GM23338 (cell line): ENCODE data around the gene ALB. TPM values are rescaled to one million over a fixed set of nuclear protein-coding genes. Genes with fewer than 3 reads are reported as not detected.

Experiments used
- ATAC-seq: fragments of 200-7000 bp; cut with Tn5 transposase; 3 replicates; pipeline ENCODE4 v1.9.1; 2020
- DNase-seq: peaks from one replicate; pipeline ENCODE4 v3.0.0-alpha.2; 2015; ENCODE audit warnings: low spot score
- H2AFZ ChIP-seq: fragments of 200-600 bp; sonication (generic); 2 replicates; pipeline ENCODE4 v1.8.0; 2016; ENCODE audit warnings: antibody characterized with exemption, mild to moderate bottlenecking, moderate library complexity
- H3F3A ChIP-seq: fragments of 200-600 bp; sonication (generic); replicated peaks from 2 replicates; pipeline ENCODE4 v1.8.0; 2017; ENCODE audit warnings: antibody characterized with exemption, mixed run types, low read depth
- H3K27ac ChIP-seq: fragments of 200-600 bp; sonication (generic); 2 replicates; pipeline ENCODE4 v1.6.1; 2016; ENCODE audit warnings: low read depth
- H3K27me3 ChIP-seq: fragments of 200-600 bp; sonication (generic); 2 replicates; pipeline ENCODE4 v1.8.0; 2016; ENCODE audit warnings: mild to moderate bottlenecking, mixed run types, moderate library complexity; ENCODE audit not compliant: insufficient read depth
- H3K36me3 ChIP-seq: fragments of 200-600 bp; sonication (generic); 2 replicates; pipeline ENCODE4 v1.8.0; 2016; ENCODE audit warnings: mild to moderate bottlenecking; ENCODE audit not compliant: insufficient read depth
- H3K4me1 ChIP-seq: fragments of 200-600 bp; sonication (generic); 2 replicates; pipeline ENCODE4 v1.8.0; 2016; ENCODE audit warnings: mild to moderate bottlenecking, moderate library complexity; ENCODE audit not compliant: insufficient read depth
- H3K4me2 ChIP-seq: fragments of 200-600 bp; sonication (generic); 2 replicates; pipeline ENCODE4 v1.7.1; 2017; ENCODE audit warnings: mixed run types
- H3K4me3 ChIP-seq: fragments of 200-600 bp; sonication (generic); 2 replicates; pipeline ENCODE4 v1.6.1; 2016; ENCODE audit warnings: mixed run types
- H3K79me2 ChIP-seq: fragments of 200-600 bp; sonication (generic); replicated peaks from 2 replicates; pipeline ENCODE4 v1.8.0; 2017; ENCODE audit warnings: mild to moderate bottlenecking; ENCODE audit not compliant: insufficient read depth
- H3K9me2 ChIP-seq: fragments of 200-600 bp; sonication (generic); 2 replicates; pipeline ENCODE4 v1.8.0; 2017; ENCODE audit not compliant: insufficient read depth
- H4K20me1 ChIP-seq: fragments of 200-600 bp; sonication (generic); replicated peaks from 2 replicates; pipeline ENCODE4 v1.8.0; 2017; ENCODE audit warnings: mild to moderate bottlenecking; ENCODE audit not compliant: insufficient read depth
- H3K27ac Mint-ChIP-seq: 2 replicates; pipeline ENCODE4 v1.8.0; 2020; ENCODE audit warnings: inconsistent platforms, mild to moderate bottlenecking, moderate library complexity, mixed read lengths
- H3K27me3 Mint-ChIP-seq: 3 replicates; pipeline ENCODE4 v1.8.0; 2022; ENCODE audit warnings: low read depth, mild to moderate bottlenecking, moderate library complexity, mixed read lengths, inconsistent platforms; ENCODE audit not compliant: insufficient read depth, poor library complexity
- H3K36me3 Mint-ChIP-seq: 3 replicates; pipeline ENCODE4 v1.8.0; 2021; ENCODE audit warnings: low read depth, mild to moderate bottlenecking, inconsistent platforms, moderate library complexity, mixed read lengths
- H3K4me1 Mint-ChIP-seq: 3 replicates; pipeline ENCODE4 v1.8.0; 2020; ENCODE audit warnings: mild to moderate bottlenecking, inconsistent platforms, mixed read lengths
- H3K4me3 Mint-ChIP-seq: 3 replicates; pipeline ENCODE4 v1.8.0; 2021; ENCODE audit warnings: moderate library complexity, mild to moderate bottlenecking, inconsistent platforms, mixed read lengths
- H3K9me3 Mint-ChIP-seq: 3 replicates; pipeline ENCODE4 v1.8.0; 2020; ENCODE audit warnings: moderate library complexity, mild to moderate bottlenecking, inconsistent platforms, mixed read lengths
- CREB1 ChIP-seq: fragments of 250-450 bp; sonication (Bioruptor Pico); IDR thresholded peaks from 2 replicates; pipeline ENCODE4 v1.5.0; 2020; ENCODE audit warnings: low read depth, mild to moderate bottlenecking, moderate library complexity
- ETS1 ChIP-seq: IDR thresholded peaks from 2 replicates; pipeline ENCODE4 v1.6.1; 2016; ENCODE audit warnings: antibody characterized with exemption
- EZH2 ChIP-seq: fragments of 200-600 bp; sonication (generic); IDR thresholded peaks from one replicate; pipeline ENCODE4 v1.8.0; 2017; ENCODE audit warnings: antibody characterized with exemption, mild to moderate bottlenecking, low read depth; ENCODE audit not compliant: unreplicated experiment
- EZH2phosphoT487 ChIP-seq: fragments of 200-600 bp; sonication (generic); IDR thresholded peaks from one replicate; pipeline ENCODE4 v1.8.1; 2018; ENCODE audit warnings: antibody characterized with exemption; ENCODE audit not compliant: unreplicated experiment
- JUNB ChIP-seq: IDR thresholded peaks from one replicate; pipeline ENCODE4 v1.6.1; 2016; ENCODE audit warnings: antibody characterized with exemption; ENCODE audit not compliant: unreplicated experiment
- NANOG ChIP-seq: IDR thresholded peaks from 2 replicates; pipeline ENCODE4 v1.6.1; 2016; ENCODE audit warnings: antibody characterized with exemption, borderline replicate concordance
- POLR2AphosphoS5 ChIP-seq: IDR thresholded peaks from 2 replicates; pipeline ENCODE4 v1.6.1; 2016; ENCODE audit warnings: antibody characterized with exemption, low read depth
- STAT1 ChIP-seq: IDR thresholded peaks from one replicate; pipeline ENCODE4 v1.6.1; 2016; ENCODE audit warnings: antibody characterized with exemption; ENCODE audit not compliant: unreplicated experiment
- ZNF114 ChIP-seq: fragments of 250-450 bp; sonication (Bioruptor Pico); IDR thresholded peaks from 2 replicates; pipeline ENCODE4 v1.5.0; 2020; ENCODE audit warnings: mild to moderate bottlenecking, moderate library complexity
- ZNF331 ChIP-seq: fragments of 250-450 bp; sonication (Bioruptor Pico); IDR thresholded peaks from 2 replicates; pipeline ENCODE4 v1.5.0; 2020; ENCODE audit warnings: low read depth, mild to moderate bottlenecking, moderate library complexity
- polyA plus RNA-seq: library from polyadenylated mRNA; unstranded; fragments of >200 nt; fragmentation: Nextera tagmentation; extraction: Ambion mirVana; gene quantifications from 2 replicates; pipeline ENCODE4 v1.2.1, GENCODE V29; 2016
- total RNA-seq: library from RNA; depleted of rRNA; stranded (reverse); fragments of >200 nt; shearing (Covaris generic); gene quantifications from 2 replicates; pipeline ENCODE4 v1.2.3, GENCODE V29; 2014
- TF ChIP-seq, protein P1 (sequence below): fragments of 250-450 bp; sonication (Bioruptor Pico); IDR thresholded peaks from 2 replicates; pipeline ENCODE4 v1.5.0; 2020; ENCODE audit warnings: mild to moderate bottlenecking, moderate library complexity
- TF ChIP-seq, protein P2 (sequence below): IDR thresholded peaks from one replicate; pipeline ENCODE4 v1.6.1; 2018; ENCODE audit warnings: antibody characterized with exemption; ENCODE audit not compliant: unreplicated experiment

ALB gene
- total and polyA plus RNA-seq, 2 experiments from 2014 or later = not detected

DNA sequence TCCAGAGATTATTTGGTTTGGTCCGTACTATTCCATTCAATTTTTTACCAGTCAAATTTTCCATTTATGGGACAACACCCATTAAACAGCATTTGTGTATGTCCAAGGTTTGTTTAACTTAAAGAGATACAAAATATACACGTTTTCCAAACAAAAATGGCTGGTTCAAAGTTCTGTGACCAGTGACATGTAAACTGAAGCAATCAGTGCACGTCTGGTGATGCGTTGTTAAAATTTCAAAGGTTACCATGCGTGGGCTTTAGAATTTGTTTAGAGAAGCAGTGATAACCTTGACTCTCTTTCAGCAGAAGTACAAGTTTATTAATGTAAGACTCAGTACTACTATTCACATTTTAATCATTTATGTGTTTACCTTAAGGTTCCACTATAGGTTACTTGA lies 25.2 kb upstream of the ALB start (continued):
- TF ChIP-seq, protein P1, sequence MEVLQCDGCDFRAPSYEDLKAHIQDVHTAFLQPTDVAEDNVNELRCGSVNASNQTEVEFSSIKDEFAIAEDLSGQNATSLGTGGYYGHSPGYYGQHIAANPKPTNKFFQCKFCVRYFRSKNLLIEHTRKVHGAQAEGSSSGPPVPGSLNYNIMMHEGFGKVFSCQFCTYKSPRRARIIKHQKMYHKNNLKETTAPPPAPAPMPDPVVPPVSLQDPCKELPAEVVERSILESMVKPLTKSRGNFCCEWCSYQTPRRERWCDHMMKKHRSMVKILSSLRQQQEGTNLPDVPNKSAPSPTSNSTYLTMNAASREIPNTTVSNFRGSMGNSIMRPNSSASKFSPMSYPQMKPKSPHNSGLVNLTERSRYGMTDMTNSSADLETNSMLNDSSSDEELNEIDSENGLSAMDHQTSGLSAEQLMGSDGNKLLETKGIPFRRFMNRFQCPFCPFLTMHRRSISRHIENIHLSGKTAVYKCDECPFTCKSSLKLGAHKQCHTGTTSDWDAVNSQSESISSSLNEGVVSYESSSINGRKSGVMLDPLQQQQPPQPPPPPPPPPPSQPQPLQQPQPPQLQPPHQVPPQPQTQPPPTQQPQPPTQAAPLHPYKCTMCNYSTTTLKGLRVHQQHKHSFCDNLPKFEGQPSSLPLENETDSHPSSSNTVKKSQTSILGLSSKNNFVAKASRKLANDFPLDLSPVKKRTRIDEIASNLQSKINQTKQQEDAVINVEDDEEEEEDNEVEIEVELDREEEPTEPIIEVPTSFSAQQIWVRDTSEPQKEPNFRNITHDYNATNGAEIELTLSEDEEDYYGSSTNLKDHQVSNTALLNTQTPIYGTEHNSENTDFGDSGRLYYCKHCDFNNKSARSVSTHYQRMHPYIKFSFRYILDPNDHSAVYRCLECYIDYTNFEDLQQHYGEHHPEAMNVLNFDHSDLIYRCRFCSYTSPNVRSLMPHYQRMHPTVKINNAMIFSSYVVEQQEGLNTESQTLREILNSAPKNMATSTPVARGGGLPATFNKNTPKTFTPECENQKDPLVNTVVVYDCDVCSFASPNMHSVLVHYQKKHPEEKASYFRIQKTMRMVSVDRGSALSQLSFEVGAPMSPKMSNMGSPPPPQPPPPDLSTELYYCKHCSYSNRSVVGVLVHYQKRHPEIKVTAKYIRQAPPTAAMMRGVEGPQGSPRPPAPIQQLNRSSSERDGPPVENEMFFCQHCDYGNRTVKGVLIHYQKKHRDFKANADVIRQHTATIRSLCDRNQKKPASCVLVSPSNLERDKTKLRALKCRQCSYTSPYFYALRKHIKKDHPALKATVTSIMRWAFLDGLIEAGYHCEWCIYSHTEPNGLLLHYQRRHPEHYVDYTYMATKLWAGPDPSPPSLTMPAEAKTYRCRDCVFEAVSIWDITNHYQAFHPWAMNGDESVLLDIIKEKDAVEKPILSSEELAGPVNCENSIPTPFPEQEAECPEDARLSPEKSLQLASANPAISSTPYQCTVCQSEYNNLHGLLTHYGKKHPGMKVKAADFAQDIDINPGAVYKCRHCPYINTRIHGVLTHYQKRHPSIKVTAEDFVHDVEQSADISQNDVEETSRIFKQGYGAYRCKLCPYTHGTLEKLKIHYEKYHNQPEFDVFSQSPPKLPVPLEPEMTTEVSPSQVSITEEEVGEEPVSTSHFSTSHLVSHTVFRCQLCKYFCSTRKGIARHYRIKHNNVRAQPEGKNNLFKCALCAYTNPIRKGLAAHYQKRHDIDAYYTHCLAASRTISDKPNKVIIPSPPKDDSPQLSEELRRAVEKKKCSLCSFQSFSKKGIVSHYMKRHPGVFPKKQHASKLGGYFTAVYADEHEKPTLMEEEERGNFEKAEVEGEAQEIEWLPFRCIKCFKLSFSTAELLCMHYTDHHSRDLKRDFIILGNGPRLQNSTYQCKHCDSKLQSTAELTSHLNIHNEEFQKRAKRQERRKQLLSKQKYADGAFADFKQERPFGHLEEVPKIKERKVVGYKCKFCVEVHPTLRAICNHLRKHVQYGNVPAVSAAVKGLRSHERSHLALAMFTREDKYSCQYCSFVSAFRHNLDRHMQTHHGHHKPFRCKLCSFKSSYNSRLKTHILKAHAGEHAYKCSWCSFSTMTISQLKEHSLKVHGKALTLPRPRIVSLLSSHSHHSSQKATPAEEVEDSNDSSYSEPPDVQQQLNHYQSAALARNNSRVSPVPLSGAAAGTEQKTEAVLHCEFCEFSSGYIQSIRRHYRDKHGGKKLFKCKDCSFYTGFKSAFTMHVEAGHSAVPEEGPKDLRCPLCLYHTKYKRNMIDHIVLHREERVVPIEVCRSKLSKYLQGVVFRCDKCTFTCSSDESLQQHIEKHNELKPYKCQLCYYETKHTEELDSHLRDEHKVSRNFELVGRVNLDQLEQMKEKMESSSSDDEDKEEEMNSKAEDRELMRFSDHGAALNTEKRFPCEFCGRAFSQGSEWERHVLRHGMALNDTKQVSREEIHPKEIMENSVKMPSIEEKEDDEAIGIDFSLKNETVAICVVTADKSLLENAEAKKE (CRISPR knock-in tag) = no peak
- TF ChIP-seq ZNF331 (CRISPR knock-in tag) (no peak), ETS1 (no peak)

- Mint-ChIP-seq H3K4me3 (no peak overlapping the region), H3K27me3 (no peaks in the 10 kb centered on the region), H3K27ac (no peak overlapping the region), H3K4me1 (peaks cover 14% of the 10 kb centered on the region), H3K9me3 (no peaks in the 10 kb centered on the region), H3K36me3 (no peaks in the 10 kb centered on the region)
- H3K4me3 ChIP-seq = no peak overlapping the region
- no peaks in the 10 kb centered on the region for H3K36me3 ChIP-seq
- no peaks in the 10 kb centered on the region for H3K27me3 ChIP-seq
- no peaks in the 10 kb centered on the region for H4K20me1 ChIP-seq
- H3F3A ChIP-seq = no peaks in the 10 kb centered on the region
- H3K4me2 ChIP-seq = no peak overlapping the region
- 0 out of 2 replicates have a peak, but pooled peaks cover 9% of the 10 kb centered on the region for H3K4me1 ChIP-seq
- ATAC-seq (no peak), DNase-seq (no peak)
- no peak overlapping the region for H2AFZ ChIP-seq
- no peaks in the 10 kb centered on the region for H3K9me2 ChIP-seq
- H3K79me2 ChIP-seq = no peaks in the 10 kb centered on the region
- no peak overlapping the region for H3K27ac ChIP-seq
- TF ChIP-seq EZH2phosphoT487 (no peak), NANOG (no peak), EZH2 (no peak), CREB1 (CRISPR knock-in tag) (no peak), ETS1 (no peak), POLR2AphosphoS5 (no peak), STAT1 (no peak), ZNF331 (CRISPR knock-in tag) (no peak), JUNB (no peak), ZNF114 (CRISPR knock-in tag) (no peak)
- TF ChIP-seq, protein P2, sequence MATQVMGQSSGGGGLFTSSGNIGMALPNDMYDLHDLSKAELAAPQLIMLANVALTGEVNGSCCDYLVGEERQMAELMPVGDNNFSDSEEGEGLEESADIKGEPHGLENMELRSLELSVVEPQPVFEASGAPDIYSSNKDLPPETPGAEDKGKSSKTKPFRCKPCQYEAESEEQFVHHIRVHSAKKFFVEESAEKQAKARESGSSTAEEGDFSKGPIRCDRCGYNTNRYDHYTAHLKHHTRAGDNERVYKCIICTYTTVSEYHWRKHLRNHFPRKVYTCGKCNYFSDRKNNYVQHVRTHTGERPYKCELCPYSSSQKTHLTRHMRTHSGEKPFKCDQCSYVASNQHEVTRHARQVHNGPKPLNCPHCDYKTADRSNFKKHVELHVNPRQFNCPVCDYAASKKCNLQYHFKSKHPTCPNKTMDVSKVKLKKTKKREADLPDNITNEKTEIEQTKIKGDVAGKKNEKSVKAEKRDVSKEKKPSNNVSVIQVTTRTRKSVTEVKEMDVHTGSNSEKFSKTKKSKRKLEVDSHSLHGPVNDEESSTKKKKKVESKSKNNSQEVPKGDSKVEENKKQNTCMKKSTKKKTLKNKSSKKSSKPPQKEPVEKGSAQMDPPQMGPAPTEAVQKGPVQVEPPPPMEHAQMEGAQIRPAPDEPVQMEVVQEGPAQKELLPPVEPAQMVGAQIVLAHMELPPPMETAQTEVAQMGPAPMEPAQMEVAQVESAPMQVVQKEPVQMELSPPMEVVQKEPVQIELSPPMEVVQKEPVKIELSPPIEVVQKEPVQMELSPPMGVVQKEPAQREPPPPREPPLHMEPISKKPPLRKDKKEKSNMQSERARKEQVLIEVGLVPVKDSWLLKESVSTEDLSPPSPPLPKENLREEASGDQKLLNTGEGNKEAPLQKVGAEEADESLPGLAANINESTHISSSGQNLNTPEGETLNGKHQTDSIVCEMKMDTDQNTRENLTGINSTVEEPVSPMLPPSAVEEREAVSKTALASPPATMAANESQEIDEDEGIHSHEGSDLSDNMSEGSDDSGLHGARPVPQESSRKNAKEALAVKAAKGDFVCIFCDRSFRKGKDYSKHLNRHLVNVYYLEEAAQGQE = no peak
These were observed 24.1 kb upstream of the ALB start for GRCh38 chr4:73379946-73380345.
